ENCODE results near the gene TMEM171.

Gene TMEM171

GRCh38 chr5:73104326-73104725, 16.0 kb upstream of the TMEM171 start:
- no peak for TF ChIP-seq CTCF (IDR thresholded peaks at IDR 0.05; ENCODE audit: borderline replicate concordance, extremely low read depth, low read length, poor library complexity, severe bottlenecking)
- no peak for TF ChIP-seq EZH2 (IDR thresholded peaks at IDR 0.05; ENCODE audit: borderline replicate concordance, low read depth, low read length, severe bottlenecking)
- ATAC-seq (ENCODE audit: insufficient read depth, low read depth): no peak
- no peaks in the 10 kb centered on the region for H3K27me3 ChIP-seq (ENCODE audit: insufficient read depth, low read length, poor library complexity)

GRCh38 chr5:73106335-73106734, 14.0 kb upstream of the TMEM171 start:
- no peak for ATAC-seq (ENCODE audit: insufficient read depth, low read depth)

More at GRCh38 chr5:73104326-73104725, 16.0 kb upstream of the TMEM171 start:
- Histone ChIP-seq H3K9me3 (ENCODE audit: insufficient read depth, low read length, severe bottlenecking) (no peaks in the 10 kb centered on the region), H3K4me2 (ENCODE audit: insufficient read depth, low read length) (no peak overlapping the region), H3K79me2 (ENCODE audit: insufficient read depth, low read length) (no peaks in the 10 kb centered on the region), H3K4me1 (ENCODE audit: insufficient read depth, low read length) (no peaks in the 10 kb centered on the region), H3K36me3 (ENCODE audit: insufficient read depth, low read length) (no peaks in the 10 kb centered on the region), H3K27ac (ENCODE audit: low read length) (no peak overlapping the region), H2AFZ (ENCODE audit: low read depth, low read length) (no peak overlapping the region), H3K4me3 (ENCODE audit: low read depth in 1 of 2, low read length in 2 of 2) (no peak overlapping the region), H4K20me1 (ENCODE audit: insufficient read depth, low read length) (no peaks in the 10 kb centered on the region), H3K9ac (ENCODE audit: low read depth, low read length) (no peak overlapping the region)
- DNase-seq: no peak

GRCh38 chr5:73110190-73110589, 10.2 kb upstream of the TMEM171 start:
- Histone ChIP-seq H3K4me1 (ENCODE audit: insufficient read depth, low read length) (no peaks in the 10 kb centered on the region), H3K4me2 (ENCODE audit: insufficient read depth, low read length) (no peak overlapping the region), H3K9ac (ENCODE audit: low read depth, low read length) (no peak overlapping the region), H3K79me2 (ENCODE audit: insufficient read depth, low read length) (no peaks in the 10 kb centered on the region), H3K27me3 (ENCODE audit: insufficient read depth, low read length, poor library complexity) (no peaks in the 10 kb centered on the region), H2AFZ (ENCODE audit: low read depth, low read length) (no peak overlapping the region), H3K36me3 (ENCODE audit: insufficient read depth, low read length) (no peaks in the 10 kb centered on the region), H3K4me3 (ENCODE audit: low read depth in 1 of 2, low read length in 2 of 2) (no peak overlapping the region), H3K9me3 (ENCODE audit: insufficient read depth, low read length, severe bottlenecking) (no peaks in the 10 kb centered on the region), H4K20me1 (ENCODE audit: insufficient read depth, low read length) (no peaks in the 10 kb centered on the region), H3K27ac (ENCODE audit: low read length) (no peak overlapping the region)
- TF ChIP-seq CTCF (IDR thresholded peaks at IDR 0.05; ENCODE audit: borderline replicate concordance, extremely low read depth, low read length, poor library complexity, severe bottlenecking) (no peak), EZH2 (IDR thresholded peaks at IDR 0.05; ENCODE audit: borderline replicate concordance, low read depth, low read length, severe bottlenecking) (no peak)
- no peak for DNase-seq
- ATAC-seq (ENCODE audit: insufficient read depth, low read depth): no peak

More at GRCh38 chr5:73106335-73106734, 14.0 kb upstream of the TMEM171 start:
- Histone ChIP-seq H3K9me3 (ENCODE audit: insufficient read depth, low read length, severe bottlenecking) (no peaks in the 10 kb centered on the region), H3K4me1 (ENCODE audit: insufficient read depth, low read length) (no peaks in the 10 kb centered on the region), H3K27me3 (ENCODE audit: insufficient read depth, low read length, poor library complexity) (no peaks in the 10 kb centered on the region), H3K4me2 (ENCODE audit: insufficient read depth, low read length) (no peak overlapping the region), H2AFZ (ENCODE audit: low read depth, low read length) (no peak overlapping the region), H3K79me2 (ENCODE audit: insufficient read depth, low read length) (no peaks in the 10 kb centered on the region), H3K36me3 (ENCODE audit: insufficient read depth, low read length) (no peaks in the 10 kb centered on the region), H4K20me1 (ENCODE audit: insufficient read depth, low read length) (no peaks in the 10 kb centered on the region), H3K27ac (ENCODE audit: low read length) (no peak overlapping the region), H3K9ac (ENCODE audit: low read depth, low read length) (no peak overlapping the region), H3K4me3 (ENCODE audit: low read depth in 1 of 2, low read length in 2 of 2) (no peak overlapping the region)
- DNase-seq: no peak
- TF ChIP-seq EZH2 (IDR thresholded peaks at IDR 0.05; ENCODE audit: borderline replicate concordance, low read depth, low read length, severe bottlenecking): no peak
- TF ChIP-seq CTCF (IDR thresholded peaks at IDR 0.05; ENCODE audit: borderline replicate concordance, extremely low read depth, low read length, poor library complexity, severe bottlenecking): no peak

GRCh38 chr5:73111536-73111935, 8.8 kb upstream of the TMEM171 start:
- no peaks in the 10 kb centered on the region for H3K36me3 ChIP-seq (ENCODE audit: insufficient read depth, low read length)
- no peaks in the 10 kb centered on the region for H3K4me1 ChIP-seq (ENCODE audit: insufficient read depth, low read length)
- ATAC-seq (ENCODE audit: insufficient read depth, low read depth): no peak
- DNase-seq: no peak
- H3K9ac ChIP-seq (ENCODE audit: low read depth, low read length): no peak overlapping the region
- H3K4me2 ChIP-seq (ENCODE audit: insufficient read depth, low read length): no peak overlapping the region
- TF ChIP-seq CTCF (IDR thresholded peaks at IDR 0.05; ENCODE audit: borderline replicate concordance, extremely low read depth, low read length, poor library complexity, severe bottlenecking) (no peak), EZH2 (IDR thresholded peaks at IDR 0.05; ENCODE audit: borderline replicate concordance, low read depth, low read length, severe bottlenecking) (no peak)
- H3K9me3 ChIP-seq (ENCODE audit: insufficient read depth, low read length, severe bottlenecking): no peaks in the 10 kb centered on the region
- no peak overlapping the region for H3K27ac ChIP-seq (ENCODE audit: low read length)
- peaks cover 3% of the 10 kb centered on the region for H3K27me3 ChIP-seq (ENCODE audit: insufficient read depth, low read length, poor library complexity)
- no peaks in the 10 kb centered on the region for H4K20me1 ChIP-seq (ENCODE audit: insufficient read depth, low read length)
- H2AFZ ChIP-seq (ENCODE audit: low read depth, low read length): no peak overlapping the region
- H3K4me3 ChIP-seq (ENCODE audit: low read depth in 1 of 2, low read length in 2 of 2): no peak overlapping the region
- H3K79me2 ChIP-seq (ENCODE audit: insufficient read depth, low read length): no peaks in the 10 kb centered on the region
